ENCODE data around the gene HS6ST3. TPM values are rescaled to one million over a fixed set of nuclear protein-coding genes. Genes with fewer than 3 reads are reported as not detected.
A peak's percentile ranks its signal among the peaks of the same experiment; 100 is the strongest.

The HS6ST3 gene
- total RNA-seq, 1 experiment from 2014 or later: 0.11 TPM

- H3K4me3 ChIP-seq (ENCODE audit: low read length): no peak overlapping the region
- POLR2A ChIA-PET (ENCODE audit: unreplicated experiment): no interaction called here
- H3K27me3 ChIP-seq (ENCODE audit: low read length): no peaks in the 10 kb centered on the region
- no TSS peak for BruUV-seq (replicated peaks)
- TF ChIP-seq EZH2phosphoT487 (IDR thresholded peaks at IDR 0.05; ENCODE audit: borderline replicate concordance, low read length) (no peak), EZH2 (IDR thresholded peaks at IDR 0.05; ENCODE audit: low read length, unreplicated experiment) (no peak)
- TF ChIP-seq, protein P1, sequence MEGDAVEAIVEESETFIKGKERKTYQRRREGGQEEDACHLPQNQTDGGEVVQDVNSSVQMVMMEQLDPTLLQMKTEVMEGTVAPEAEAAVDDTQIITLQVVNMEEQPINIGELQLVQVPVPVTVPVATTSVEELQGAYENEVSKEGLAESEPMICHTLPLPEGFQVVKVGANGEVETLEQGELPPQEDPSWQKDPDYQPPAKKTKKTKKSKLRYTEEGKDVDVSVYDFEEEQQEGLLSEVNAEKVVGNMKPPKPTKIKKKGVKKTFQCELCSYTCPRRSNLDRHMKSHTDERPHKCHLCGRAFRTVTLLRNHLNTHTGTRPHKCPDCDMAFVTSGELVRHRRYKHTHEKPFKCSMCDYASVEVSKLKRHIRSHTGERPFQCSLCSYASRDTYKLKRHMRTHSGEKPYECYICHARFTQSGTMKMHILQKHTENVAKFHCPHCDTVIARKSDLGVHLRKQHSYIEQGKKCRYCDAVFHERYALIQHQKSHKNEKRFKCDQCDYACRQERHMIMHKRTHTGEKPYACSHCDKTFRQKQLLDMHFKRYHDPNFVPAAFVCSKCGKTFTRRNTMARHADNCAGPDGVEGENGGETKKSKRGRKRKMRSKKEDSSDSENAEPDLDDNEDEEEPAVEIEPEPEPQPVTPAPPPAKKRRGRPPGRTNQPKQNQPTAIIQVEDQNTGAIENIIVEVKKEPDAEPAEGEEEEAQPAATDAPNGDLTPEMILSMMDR (conservative IDR thresholded peaks at IDR 0.05; ENCODE audit: low read depth, low read length): no peak
- CTCF ChIA-PET: no interaction called here
- no peaks in the 10 kb centered on the region for H3K36me3 ChIP-seq (ENCODE audit: low read depth, low read length)
- peak; percentile 72 for DNase-seq
- H2AFZ ChIP-seq (ENCODE audit: low read length): no peak overlapping the region
- no peaks in the 10 kb centered on the region for H3K9me3 ChIP-seq (ENCODE audit: low read length)
- H4K20me1 ChIP-seq (ENCODE audit: low read length): no peaks in the 10 kb centered on the region
- H3K9me2 ChIP-seq (replicated peaks; ENCODE audit: low read length): no peaks in the 10 kb centered on the region
- no peaks in the 10 kb centered on the region for H3F3A ChIP-seq (ENCODE audit: low read length, unreplicated experiment)
- H3K27ac ChIP-seq (ENCODE audit: low read length): peak overlapping the region; percentile 82
- H3K9ac ChIP-seq (ENCODE audit: low read length): peak overlapping the region; percentile 18; the same call in 1 of the 2 replicates
- peak overlapping the region; percentile 34; the same call in 1 of the 2 replicates for H3K4me2 ChIP-seq (ENCODE audit: low read length)
- H3K4me1 ChIP-seq (ENCODE audit: insufficient read depth, low read length): peaks cover 31% of the 10 kb centered on the region
- ATAC-seq: peak; percentile 47
- H3K79me2 ChIP-seq (ENCODE audit: low read length): no peaks in the 10 kb centered on the region
- intact Hi-C loops (cut with micrococcal nuclease): loop anchor here (2.0 kb wide), 1 partner anchor 110 kb away; no protein-coding TSS in a partner anchor
Measured at GRCh38 chr13:96671073-96671472, 581.2 kb downstream of the HS6ST3 start.

DNA sequence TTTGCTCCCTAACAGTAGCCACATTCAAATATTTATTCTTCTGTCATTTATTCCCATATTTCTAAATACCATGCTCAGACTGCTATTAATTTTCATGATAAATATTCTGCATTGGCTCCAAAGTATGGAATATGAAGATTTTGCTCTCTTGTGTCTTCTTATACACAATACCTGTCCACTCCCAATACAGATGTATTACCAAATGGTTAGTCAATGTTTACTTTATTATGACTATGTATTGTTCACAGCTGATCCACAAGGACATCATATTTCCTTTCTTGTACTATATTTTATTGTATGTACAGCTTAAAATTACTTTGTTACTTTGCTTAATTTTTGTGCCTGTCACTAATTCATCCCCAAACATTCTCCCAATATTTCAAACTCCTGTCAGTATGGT lies 582.1 kb downstream of the HS6ST3 start:
- no peaks in the 10 kb centered on the region for H3F3A ChIP-seq (ENCODE audit: low read length, unreplicated experiment)
- H3K4me1 ChIP-seq (ENCODE audit: insufficient read depth, low read length): peaks cover 31% of the 10 kb centered on the region
- no TSS peak for BruUV-seq (replicated peaks)
- no peaks in the 10 kb centered on the region for H3K79me2 ChIP-seq (ENCODE audit: low read length)
- ATAC-seq (peak; percentile 92), DNase-seq (peak; percentile 74)
- TF ChIP-seq EZH2phosphoT487 (IDR thresholded peaks at IDR 0.05; ENCODE audit: borderline replicate concordance, low read length) (no peak), EZH2 (IDR thresholded peaks at IDR 0.05; ENCODE audit: low read length, unreplicated experiment) (no peak)
- TF ChIP-seq, protein P1 (conservative IDR thresholded peaks at IDR 0.05; ENCODE audit: low read depth, low read length): no peak
- no peaks in the 10 kb centered on the region for H3K27me3 ChIP-seq (ENCODE audit: low read length)
- no peaks in the 10 kb centered on the region for H4K20me1 ChIP-seq (ENCODE audit: low read length)
- H3K27ac ChIP-seq (ENCODE audit: low read length): peak overlapping the region; percentile 82
- ChIA-PET CTCF (interaction anchor here (0.9 kb wide), 1 partner anchor 145 kb away, joined by 6 read pairs; no protein-coding TSS in a partner anchor), POLR2A (ENCODE audit: unreplicated experiment) (no interaction called here)
- no peaks in the 10 kb centered on the region for H3K36me3 ChIP-seq (ENCODE audit: low read depth, low read length)
- intact Hi-C loops (cut with micrococcal nuclease): no loop called here
- no peak overlapping the region for H3K9ac ChIP-seq (ENCODE audit: low read length)
- peak overlapping the region; percentile 34 for H3K4me2 ChIP-seq (ENCODE audit: low read length)
- H3K4me3 ChIP-seq (ENCODE audit: low read length): no peak overlapping the region
- H3K9me2 ChIP-seq (replicated peaks; ENCODE audit: low read length): no peaks in the 10 kb centered on the region
- no peaks in the 10 kb centered on the region for H3K9me3 ChIP-seq (ENCODE audit: low read length)
- no peak overlapping the region for H2AFZ ChIP-seq (ENCODE audit: low read length)

- H3K9me2 ChIP-seq (replicated peaks; ENCODE audit: low read length): no peaks in the 10 kb centered on the region
Measured at GRCh38 chr13:96673825-96674224, 583.9 kb downstream of the HS6ST3 start.

More at GRCh38 chr13:96673825-96674224, 583.9 kb downstream of the HS6ST3 start:
- DNase-seq: no peak
- no peak overlapping the region for H3K9ac ChIP-seq (ENCODE audit: low read length)
- no peak overlapping the region for H3K4me2 ChIP-seq (ENCODE audit: low read length)
- ChIA-PET CTCF (no interaction called here), POLR2A (ENCODE audit: unreplicated experiment) (no interaction called here)
- no peak overlapping the region for H3K4me3 ChIP-seq (ENCODE audit: low read length)
- no TSS peak for BruUV-seq (replicated peaks)
- no peak overlapping the region for H2AFZ ChIP-seq (ENCODE audit: low read length)
- no peaks in the 10 kb centered on the region for H3K36me3 ChIP-seq (ENCODE audit: low read depth, low read length)
- no peaks in the 10 kb centered on the region for H4K20me1 ChIP-seq (ENCODE audit: low read length)
- intact Hi-C loops (cut with micrococcal nuclease): no loop called here
- H3K4me1 ChIP-seq (ENCODE audit: insufficient read depth, low read length): peaks cover 31% of the 10 kb centered on the region
- TF ChIP-seq EZH2phosphoT487 (IDR thresholded peaks at IDR 0.05; ENCODE audit: borderline replicate concordance, low read length): no peak
- TF ChIP-seq, protein P1 (conservative IDR thresholded peaks at IDR 0.05; ENCODE audit: low read depth, low read length): no peak
- TF ChIP-seq EZH2 (IDR thresholded peaks at IDR 0.05; ENCODE audit: low read length, unreplicated experiment): no peak
- H3K79me2 ChIP-seq (ENCODE audit: low read length): no peaks in the 10 kb centered on the region
- H3K27ac ChIP-seq (ENCODE audit: low read length): no peak overlapping the region
- no peaks in the 10 kb centered on the region for H3F3A ChIP-seq (ENCODE audit: low read length, unreplicated experiment)
- ATAC-seq: no peak
- no peaks in the 10 kb centered on the region for H3K9me3 ChIP-seq (ENCODE audit: low read length)
- H3K27me3 ChIP-seq (ENCODE audit: low read length): no peaks in the 10 kb centered on the region

All from PC-3 (cell line).